Measurements from ENCODE around the gene PPIP5K1.

The PPIP5K1 gene

GRCh38 chr15:43488790-43489189 lies 101.2 kb downstream of the PPIP5K1 start:
- DNase-seq (ENCODE audit: low read depth in 2 of 2): no peak

DNA sequence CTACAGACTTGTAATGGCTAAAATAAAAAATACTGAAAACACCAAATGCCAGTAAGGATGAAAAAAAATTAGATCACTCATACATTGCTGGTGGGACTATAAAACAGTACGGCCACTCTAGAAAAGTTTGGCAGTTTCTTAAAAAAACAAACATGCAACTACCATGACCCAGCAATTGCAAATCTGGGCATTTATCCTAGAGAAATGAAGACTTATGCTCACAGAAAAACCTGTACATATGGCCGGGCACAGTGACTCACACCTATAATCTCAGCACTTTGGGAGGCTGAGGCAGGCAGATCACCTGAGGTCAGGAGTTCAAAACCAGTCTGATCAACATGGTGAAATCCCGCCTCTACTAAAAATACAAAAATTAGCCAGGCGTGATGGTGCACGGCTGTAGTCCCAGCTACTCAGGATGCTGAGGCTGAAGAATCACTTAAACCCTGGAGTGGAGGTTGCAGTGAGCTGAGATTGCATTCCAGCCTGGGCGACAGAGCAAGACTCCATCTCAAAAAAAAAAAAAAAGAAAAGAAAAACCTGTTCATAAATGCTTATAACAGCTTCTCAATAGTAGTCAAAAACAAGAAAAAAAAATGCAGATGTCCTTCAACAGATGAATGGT lies 102.6 kb downstream of the PPIP5K1 start:
- no peak for DNase-seq (ENCODE audit: low read depth in 2 of 2)

DNA sequence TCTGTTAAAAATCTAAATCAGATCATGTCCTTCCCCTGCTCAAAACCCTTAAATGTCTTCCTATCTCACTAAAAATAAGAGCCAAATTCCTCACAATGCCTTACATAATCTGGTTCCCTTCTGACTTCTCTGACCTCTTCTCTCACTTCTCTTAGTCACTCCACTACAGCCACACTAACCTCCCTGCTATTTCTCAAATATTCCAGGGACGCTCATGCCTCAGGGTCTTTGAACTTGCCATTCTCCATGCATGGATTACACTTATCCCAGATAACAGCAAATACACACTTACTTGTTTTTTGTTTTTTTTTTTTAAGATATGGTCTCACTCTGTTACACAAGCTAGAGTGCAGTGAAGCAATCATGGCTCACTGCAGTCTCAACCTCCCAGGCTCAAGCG lies 105.6 kb downstream of the PPIP5K1 start:
- no peak for DNase-seq (ENCODE audit: low read depth in 2 of 2)
